ENCODE measurements around the gene C5orf58.

The C5orf58 gene

DNA sequence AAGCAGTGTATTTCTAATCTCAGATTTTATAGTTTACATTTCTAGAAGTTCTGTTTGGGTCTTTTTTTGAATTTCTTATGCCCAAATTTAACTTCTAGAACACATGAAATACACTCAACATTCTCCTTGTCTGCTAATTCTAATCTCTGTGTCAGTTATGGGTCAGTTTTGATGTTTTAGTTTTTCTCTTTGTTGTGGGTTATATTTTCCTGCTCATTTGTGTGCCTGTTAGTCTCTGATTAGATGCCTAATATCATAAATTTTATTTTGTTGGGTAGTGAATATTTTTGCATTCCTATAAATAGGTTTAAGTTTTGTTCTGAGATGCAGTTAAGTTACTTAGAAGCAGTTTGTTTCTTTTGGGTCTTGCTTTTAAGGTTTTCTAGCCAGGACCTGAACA lies 52.4 kb downstream of the C5orf58 start:
- no peak for DNase-seq

- no peak for DNase-seq
Measured at GRCh38 chr5:170286386-170286925, 53.7 kb downstream of the C5orf58 start.

GRCh38 chr5:170287532-170287931 lies 54.7 kb downstream of the C5orf58 start:
- no peak for DNase-seq

- DNase-seq = no peak
Measured at GRCh38 chr5:170288151-170288550, 55.4 kb downstream of the C5orf58 start.

- no peak for DNase-seq
Measured at GRCh38 chr5:170288551-170288950, 55.8 kb downstream of the C5orf58 start.

- DNase-seq = no peak
Measured at GRCh38 chr5:170289121-170289520, 56.3 kb downstream of the C5orf58 start.

GRCh38 chr5:170289764-170290163 lies 57.0 kb downstream of the C5orf58 start:
- no peak for DNase-seq

GRCh38 chr5:170290498-170290897 lies 57.7 kb downstream of the C5orf58 start:
- no peak for DNase-seq

DNA sequence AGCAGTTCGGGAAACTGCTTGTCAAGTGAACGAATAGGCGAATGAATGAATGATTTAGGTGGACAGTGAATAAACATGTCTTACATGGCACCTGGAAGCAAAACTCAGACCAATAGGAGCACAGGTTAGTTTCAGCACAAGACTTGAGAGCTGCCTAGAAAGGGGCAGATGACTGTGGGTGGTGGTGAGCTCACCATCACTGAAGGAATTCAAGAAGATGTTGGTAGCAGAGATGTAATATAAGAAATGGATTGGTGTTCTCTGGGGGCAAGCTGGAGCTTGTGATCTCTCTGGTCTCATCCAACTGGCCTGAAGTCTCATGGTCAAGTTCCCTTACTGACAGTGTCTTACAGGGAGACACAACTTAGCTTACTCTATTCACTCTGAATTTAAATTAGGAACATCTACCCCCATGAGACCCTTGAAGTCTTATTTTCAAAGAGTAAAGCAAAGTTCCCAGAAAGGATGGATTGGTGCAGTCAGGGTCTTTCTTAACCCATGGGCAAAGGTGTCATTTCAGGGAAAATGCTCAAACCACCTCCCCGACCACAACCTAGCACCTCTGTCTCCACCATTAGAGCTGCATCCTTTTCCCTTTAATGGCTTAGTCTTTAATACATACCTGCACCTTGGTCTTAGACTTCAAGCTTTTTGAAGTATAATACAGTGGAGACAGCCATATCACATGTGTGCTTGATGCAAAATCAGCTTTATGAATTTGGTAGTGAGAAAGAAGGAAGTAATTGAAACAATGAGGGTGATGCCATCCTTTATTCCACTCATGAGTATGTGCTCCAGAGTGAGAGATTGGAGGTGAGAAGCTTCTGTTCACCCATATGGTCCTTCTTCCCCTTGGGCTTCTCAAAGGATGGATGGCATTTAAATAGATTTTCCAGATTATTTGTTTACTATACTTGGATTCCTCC lies 59.7 kb downstream of the C5orf58 start:
- no peak for DNase-seq

DNA sequence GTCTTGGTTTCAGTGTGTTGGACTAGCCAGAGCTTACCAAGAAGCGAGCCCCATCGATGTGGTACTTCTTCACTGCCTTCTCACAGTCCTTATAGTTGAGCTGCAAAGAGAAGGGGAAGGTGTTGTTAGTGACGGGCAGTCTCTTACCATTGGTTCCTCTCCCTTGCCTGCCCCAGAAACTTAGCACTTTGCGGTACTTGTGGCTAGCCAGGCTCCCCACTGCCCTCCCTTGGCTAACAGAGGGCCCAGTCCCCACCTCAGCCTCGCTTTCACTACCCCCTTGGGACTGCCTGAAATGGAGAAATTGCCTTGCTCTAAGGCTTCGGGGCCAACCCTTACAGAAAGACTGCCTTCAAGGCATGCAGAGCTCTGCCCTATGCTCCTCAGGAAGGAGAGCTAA lies 60.5 kb downstream of the C5orf58 start:
- DNase-seq = peak; percentile 77

- DNase-seq = no peak
Measured at GRCh38 chr5:170294057-170294456, 61.3 kb downstream of the C5orf58 start.

GRCh38 chr5:170294556-170294955 lies 61.8 kb downstream of the C5orf58 start:
- peak; percentile 91 for DNase-seq
